Measurements from ENCODE around the gene XAF1. TPM values are rescaled to one million over a fixed set of nuclear protein-coding genes. Genes with fewer than 3 reads are reported as not detected.
"Not testable (repeated sequence)": the region's sequence is repeated elsewhere in the genome, so short reads cannot be mapped to it uniquely, and the experiment has no call there.

XAF1 gene
- total RNA-seq, 1 experiment from 2014 or later: 28.1 TPM

DNA sequence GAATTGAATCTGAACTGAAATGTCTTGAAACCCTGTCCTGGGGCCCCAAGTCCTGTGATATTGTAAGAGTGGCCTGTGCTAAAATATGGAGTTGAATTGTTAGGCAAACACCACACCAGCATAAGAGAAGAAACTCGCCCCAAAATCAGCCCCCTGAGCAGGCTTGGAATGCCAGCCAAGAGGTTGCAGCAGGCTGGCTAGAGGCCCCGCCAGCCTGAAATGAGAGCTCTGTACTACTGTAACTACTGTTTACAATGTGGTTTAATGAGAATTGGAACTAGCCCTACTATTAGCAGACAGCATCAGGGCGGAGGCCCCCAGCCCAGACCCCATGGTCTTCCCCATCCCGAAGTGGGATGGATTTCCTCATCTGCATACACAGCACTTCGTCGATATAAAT, 43.9 kb downstream of the XAF1 start:
- no peak for DNase-seq (ENCODE audit: low read depth)

DNA sequence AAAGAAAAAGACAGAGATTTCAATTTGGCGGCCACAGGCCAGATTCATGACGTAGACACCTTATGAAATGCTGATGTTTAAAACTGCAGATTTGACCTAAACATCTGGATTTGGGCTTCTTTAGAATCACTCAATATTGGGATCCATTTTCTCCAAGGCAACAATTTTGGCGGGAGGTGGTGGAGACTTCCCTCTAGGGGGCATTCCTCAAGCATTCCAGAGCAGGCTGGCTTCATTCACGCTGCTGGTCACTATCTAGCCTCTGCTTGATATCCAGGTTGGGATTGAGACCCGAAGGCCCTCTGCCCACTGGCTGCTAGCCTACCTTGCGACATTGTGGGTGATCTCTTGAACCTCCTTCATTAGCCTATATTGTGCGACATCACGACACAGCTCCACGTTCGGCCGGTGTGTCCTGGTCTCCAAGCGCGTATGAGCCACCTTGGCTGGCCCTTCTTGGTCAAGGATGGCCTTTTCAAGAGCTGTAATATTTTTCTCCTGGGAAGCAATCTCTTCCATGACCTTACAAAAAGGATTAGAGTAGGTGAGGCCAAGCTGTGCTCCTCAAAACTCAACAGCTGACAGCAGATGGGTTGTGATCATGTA, 44.7 kb downstream of the XAF1 start:
- DNase-seq (ENCODE audit: low read depth): no peak

DNA sequence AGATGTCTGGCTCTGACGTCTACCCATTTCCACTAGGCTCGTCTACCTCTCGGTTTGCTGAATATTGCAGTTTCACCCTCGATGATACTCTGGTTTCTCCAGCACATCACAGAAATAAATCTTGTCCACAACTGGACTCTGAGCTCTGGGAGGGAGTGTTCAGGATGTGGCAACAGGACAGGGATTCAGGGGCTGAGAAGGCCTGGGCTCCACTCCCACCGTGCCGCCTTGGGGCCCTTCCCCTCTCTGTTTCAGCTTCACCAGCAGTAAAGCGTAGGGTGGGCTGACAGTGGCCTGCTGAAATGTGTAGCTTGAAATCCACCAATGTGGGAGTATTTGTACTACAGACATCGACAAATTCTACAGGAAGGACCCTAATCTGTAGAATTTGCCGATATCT, 55.7 kb downstream of the XAF1 start:
- DNase-seq (ENCODE audit: low read depth): no peak

DNA sequence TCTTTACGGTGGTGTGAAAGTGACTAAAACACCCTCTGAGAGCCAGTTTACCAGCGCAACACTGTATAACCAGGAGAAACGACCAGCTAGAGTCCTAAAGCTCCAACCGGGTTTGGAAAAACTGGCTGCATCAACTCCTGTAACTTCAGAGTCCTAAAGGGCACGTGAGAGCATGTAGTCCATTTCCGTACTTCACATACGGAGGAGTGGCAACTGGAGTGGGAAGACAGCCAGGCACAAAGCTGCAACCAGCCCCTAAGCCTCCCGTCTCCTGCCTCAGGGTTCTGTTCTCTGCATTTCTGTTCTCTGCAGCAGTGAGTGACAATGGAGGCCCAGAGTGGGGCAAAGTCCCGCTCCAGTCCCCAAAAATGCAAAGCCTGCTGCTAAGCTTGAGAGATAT, 56.4 kb downstream of the XAF1 start:
- no peak for DNase-seq (ENCODE audit: low read depth)

DNA sequence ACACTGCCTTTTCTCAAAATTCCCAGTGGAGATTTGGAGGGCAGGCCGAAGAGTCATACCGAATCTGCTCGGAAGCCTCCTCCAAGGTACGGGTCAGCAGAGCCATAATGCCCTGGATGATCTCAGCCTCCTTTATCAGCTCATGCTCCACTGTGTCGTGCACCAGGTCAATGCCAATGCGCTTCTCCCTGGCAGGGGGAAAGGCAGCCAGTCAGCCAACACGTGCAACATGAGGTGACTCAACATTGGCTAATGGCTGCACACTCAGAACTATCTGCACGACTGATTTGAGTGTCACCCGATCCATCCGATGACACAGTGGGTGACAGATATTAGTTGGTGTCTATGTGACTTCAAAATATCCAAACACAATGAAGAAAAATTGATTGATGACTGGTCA, 59.9 kb downstream of the XAF1 start:
- no peak for DNase-seq (ENCODE audit: low read depth)

DNA sequence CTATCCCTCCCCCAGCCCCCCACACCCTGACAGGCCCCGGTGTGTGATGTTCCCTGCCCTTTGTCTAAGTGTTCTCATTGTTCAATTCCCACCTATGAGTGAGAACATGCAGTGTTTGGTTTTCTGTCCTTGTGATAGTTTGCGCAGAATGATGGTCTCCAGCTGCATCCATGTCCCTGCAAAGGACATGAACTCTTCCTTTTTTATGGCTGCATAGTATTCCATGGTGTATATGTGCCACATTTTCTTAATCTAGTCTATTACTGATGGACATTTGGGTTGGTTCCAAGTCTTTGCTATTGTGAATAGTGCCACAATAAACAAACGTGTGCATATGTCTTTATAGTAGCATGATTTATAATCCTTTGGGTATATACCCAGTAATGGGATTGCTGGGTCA, 60.5 kb downstream of the XAF1 start:
- not testable (repeated sequence) for DNase-seq (ENCODE audit: low read depth)

DNA sequence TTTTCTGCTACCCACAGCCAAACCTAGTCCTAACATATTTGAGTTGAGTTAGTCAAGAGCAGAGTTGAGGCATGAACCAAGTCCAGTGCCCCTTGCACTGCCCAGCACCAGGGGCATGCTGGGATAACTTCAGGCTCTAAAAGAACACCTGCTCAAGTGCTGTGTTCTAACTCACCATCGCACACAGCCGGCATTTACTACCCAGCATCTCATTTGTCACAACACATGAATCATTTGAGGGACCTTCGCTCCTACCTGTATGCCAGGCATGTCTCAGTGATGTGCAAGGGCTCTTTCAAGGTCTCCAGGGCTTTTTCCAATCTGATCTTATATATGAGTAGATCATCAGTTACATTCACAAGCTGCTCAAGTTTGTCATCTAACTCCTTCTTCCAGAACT, 63.1 kb downstream of the XAF1 start:
- DNase-seq (ENCODE audit: low read depth): no peak

DNA sequence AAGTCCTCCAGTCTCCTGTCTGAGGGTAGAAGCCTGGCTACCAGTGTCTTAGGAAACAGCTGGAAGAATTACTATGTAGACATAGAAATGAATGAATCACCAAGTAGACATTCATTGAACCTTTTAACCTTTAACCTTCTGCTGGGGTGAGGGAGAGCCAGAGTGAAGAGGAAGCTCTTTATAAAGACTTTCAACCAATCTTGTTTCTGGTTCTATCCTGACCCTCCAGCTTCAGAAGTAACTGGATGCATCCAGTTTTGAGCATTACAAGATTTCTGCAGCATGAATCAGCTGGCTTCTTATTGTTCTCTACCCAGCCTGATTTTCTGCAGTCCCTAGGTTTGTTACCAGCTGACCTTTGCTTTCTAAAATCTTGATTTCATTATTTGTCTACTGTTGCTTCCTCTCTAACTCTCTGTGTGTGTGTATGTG, 67.2 kb downstream of the XAF1 start:
- DNase-seq (ENCODE audit: low read depth): peak; percentile 1

Other genes starting within 250 kb of the XAF1 start
- 0.10 and 0.12 TPM in 2 replicates for gene PITPNM3, start 199.5 kb upstream of the XAF1 start, total RNA-seq (2014; rRNA removed; shearing (Covaris generic))
- 8.7 and 10.8 TPM in 2 replicates for gene KIAA0753, start 115.3 kb upstream of the XAF1 start, total RNA-seq (2014; rRNA removed; shearing (Covaris generic))
- gene TXNDC17, start 115.0 kb upstream of the XAF1 start, total RNA-seq (2014; rRNA removed; shearing (Covaris generic)): 231 and 340 TPM in 2 replicates
- gene MED31, start 104.4 kb upstream of the XAF1 start, total RNA-seq (2014; rRNA removed; shearing (Covaris generic)): 20.3 and 24.5 TPM in 2 replicates
- 0.12 and 0.39 TPM in 2 replicates for gene C17orf100, start 104.3 kb upstream of the XAF1 start, total RNA-seq (2014; rRNA removed; shearing (Covaris generic))
- not detected in 2 replicates for gene SLC13A5, start 42.7 kb upstream of the XAF1 start, total RNA-seq (2014; rRNA removed; shearing (Covaris generic))
- not detected in 2 replicates for gene FBXO39, start 20.2 kb downstream of the XAF1 start, total RNA-seq (2014; rRNA removed; shearing (Covaris generic))
- not detected in 2 replicates for gene TEKT1, start 75.7 kb downstream of the XAF1 start, total RNA-seq (2014; rRNA removed; shearing (Covaris generic))
- not detected in 2 replicates for gene ALOX12, start 240.0 kb downstream of the XAF1 start, total RNA-seq (2014; rRNA removed; shearing (Covaris generic))